Type B pancreatic cell (in vitro differentiated cells): ENCODE measurements around the gene PRR20D. TPM values are rescaled to one million over a fixed set of nuclear protein-coding genes. Genes with fewer than 3 reads are reported as not detected.
"Not testable (repeated sequence)": the region's sequence is repeated elsewhere in the genome, so short reads cannot be mapped to it uniquely, and the experiment has no call there.

Experiments
- DNase-seq: peaks from one replicate; pipeline ENCODE4 v3.0.0; 2021; ENCODE audit warnings: mixed read lengths; ENCODE audit not compliant: unreplicated experiment; ENCODE audit errors: extremely low spot score
- H3K27ac Mint-ChIP-seq: 2 replicates; pipeline ENCODE4 v1.8.0; 2021; ENCODE audit warnings: mild to moderate bottlenecking, mixed read lengths
- H3K27me3 Mint-ChIP-seq: 2 replicates; pipeline ENCODE4 v1.8.0; 2021; ENCODE audit warnings: mixed read lengths
- H3K36me3 Mint-ChIP-seq: 2 replicates; pipeline ENCODE4 v1.8.0; 2021; ENCODE audit warnings: mixed read lengths
- H3K4me1 Mint-ChIP-seq: one replicate; pipeline ENCODE4 v1.8.0; 2021; ENCODE audit warnings: mixed read lengths; ENCODE audit not compliant: unreplicated experiment
- H3K4me3 Mint-ChIP-seq: 2 replicates; pipeline ENCODE4 v1.8.0; 2021; ENCODE audit warnings: mild to moderate bottlenecking, mixed read lengths
- H3K9me3 Mint-ChIP-seq: 2 replicates; pipeline ENCODE4 v1.8.0; 2021; ENCODE audit warnings: mixed read lengths
- CTCF ChIP-seq: fragments of 200-600 bp; sonication (generic); conservative IDR thresholded peaks from 2 replicates; pipeline ENCODE4 v1.5.0; 2021; ENCODE audit warnings: antibody characterized with exemption, mild to moderate bottlenecking
- total RNA-seq: library from RNA; stranded (reverse); gene quantifications from 2 replicates; pipeline ENCODE4 v1.2.1, GENCODE V29; 2021; ENCODE audit warnings: low replicate concordance

PRR20D gene
- total RNA-seq, 1 donor from 2014 or later: not detected

- H3K27me3 Mint-ChIP-seq: no peaks in the 10 kb centered on the region
Measured at GRCh38 chr13:57138988-57139387, 21.4 kb upstream of the PRR20D start.

GRCh38 chr13:57139781-57140180 is 20.7 kb upstream of the PRR20D start:
- H3K27me3 Mint-ChIP-seq, H3K36me3 Mint-ChIP-seq, H3K4me3 Mint-ChIP-seq, H3K4me1 Mint-ChIP-seq, DNase-seq, H3K27ac Mint-ChIP-seq, H3K9me3 Mint-ChIP-seq: not testable (repeated sequence)

More at GRCh38 chr13:57138988-57139387, 21.4 kb upstream of the PRR20D start:
- no peak overlapping the region for H3K27ac Mint-ChIP-seq
- H3K36me3 Mint-ChIP-seq: no peaks in the 10 kb centered on the region
- DNase-seq: no peak
- no peaks in the 10 kb centered on the region for H3K4me1 Mint-ChIP-seq
- no peak for TF ChIP-seq CTCF
- no peaks in the 10 kb centered on the region for H3K9me3 Mint-ChIP-seq
- no peak overlapping the region for H3K4me3 Mint-ChIP-seq

GRCh38 chr13:57140235-57140968 is 20.0 kb upstream of the PRR20D start, which contains the start of gene PRR20A:
Gene PRR20A (plus strand): TSS chr13:57140918. CDS start chr13:57141305, 387 bp downstream.
- H3K36me3 Mint-ChIP-seq, H3K27me3 Mint-ChIP-seq, H3K4me1 Mint-ChIP-seq, H3K9me3 Mint-ChIP-seq, H3K27ac Mint-ChIP-seq, H3K4me3 Mint-ChIP-seq, DNase-seq: not testable (repeated sequence)

- not testable (repeated sequence) for H3K27ac Mint-ChIP-seq, H3K9me3 Mint-ChIP-seq, DNase-seq, H3K36me3 Mint-ChIP-seq, H3K27me3 Mint-ChIP-seq, H3K4me3 Mint-ChIP-seq, H3K4me1 Mint-ChIP-seq
Measured at GRCh38 chr13:57147188-57147587, 13.2 kb upstream of the PRR20D start, which contains the start of gene PRR20B. Gene PRR20B (plus strand): TSS chr13:57147488. CDS start chr13:57147875, 387 bp downstream.

GRCh38 chr13:57148106-57148505 is 12.3 kb upstream of the PRR20D start:
- not testable (repeated sequence) for H3K27me3 Mint-ChIP-seq, H3K27ac Mint-ChIP-seq

GRCh38 chr13:57153761-57154160 is 6.7 kb upstream of the PRR20D start, which contains the start of gene PRR20C:
Gene PRR20C (plus strand): TSS chr13:57154061. CDS start chr13:57154448, 387 bp downstream.
- not testable (repeated sequence) for H3K27ac Mint-ChIP-seq, H3K9me3 Mint-ChIP-seq, H3K36me3 Mint-ChIP-seq, H3K4me1 Mint-ChIP-seq, DNase-seq, H3K27me3 Mint-ChIP-seq, H3K4me3 Mint-ChIP-seq

More at GRCh38 chr13:57148106-57148505, 12.3 kb upstream of the PRR20D start:
- not testable (repeated sequence) for H3K4me3 Mint-ChIP-seq, H3K4me1 Mint-ChIP-seq, H3K9me3 Mint-ChIP-seq, H3K36me3 Mint-ChIP-seq, DNase-seq

GRCh38 chr13:57166897-57167296 is 6.5 kb downstream of the PRR20D start, which contains the start of gene PRR20E:
Gene PRR20E (plus strand): TSS chr13:57167197. CDS start chr13:57167584, 387 bp downstream.
- H3K36me3 Mint-ChIP-seq, H3K4me1 Mint-ChIP-seq, DNase-seq, H3K27ac Mint-ChIP-seq, H3K9me3 Mint-ChIP-seq, H3K4me3 Mint-ChIP-seq, H3K27me3 Mint-ChIP-seq: not testable (repeated sequence)

GRCh38 chr13:57191667-57192066 is 31.2 kb downstream of the PRR20D start:
- Mint-ChIP-seq H3K27me3 (no peaks in the 10 kb centered on the region), H3K4me1 (no peaks in the 10 kb centered on the region), H3K27ac (no peak overlapping the region), H3K9me3 (no peaks in the 10 kb centered on the region), H3K4me3 (no peak overlapping the region), H3K36me3 (no peaks in the 10 kb centered on the region)
- no peak for TF ChIP-seq CTCF
- no peak for DNase-seq
